Activated CD8-positive, alpha-beta T cell treated with anti-CD3 and anti-CD28 coated beads for 36 hours (primary cell): ENCODE results near the gene CEP164. TPM values are rescaled to one million over a fixed set of nuclear protein-coding genes. Genes with fewer than 3 reads are reported as not detected.

Experiments used
- ATAC-seq: fragments of 200-7000 bp; cut with Tn5 transposase; one replicate; pipeline ENCODE4 v1.10.0; 2021; ENCODE audit warnings: mild to moderate bottlenecking, moderate library complexity
- CTCF ChIA-PET: fragments of 350-600 bp; sonication (Branson Sonifier 250); formaldehyde crosslinking; loops from one replicate; lab custom pipeline; 2021; ENCODE audit warnings: antibody characterized with exemption; lab: Charles Lee
- POLR2A ChIA-PET: fragments of 350-600 bp; sonication (Branson Sonifier 250); formaldehyde crosslinking; loops from one replicate; lab custom pipeline; 2021; ENCODE audit warnings: antibody characterized with exemption; lab: Charles Lee
- DNase-seq: peaks from one replicate; pipeline ENCODE4 v3.0.0-alpha.2; 2020
- H3K27ac Mint-ChIP-seq: one replicate; pipeline ENCODE4 v1.8.0; 2021; ENCODE audit warnings: mild to moderate bottlenecking, mixed read lengths
- H3K27me3 Mint-ChIP-seq: one replicate; pipeline ENCODE4 v1.8.0; 2021; ENCODE audit warnings: mixed read lengths
- H3K36me3 Mint-ChIP-seq: one replicate; pipeline ENCODE4 v1.8.0; 2021; ENCODE audit warnings: low read depth, mixed read lengths
- H3K4me1 Mint-ChIP-seq: one replicate; pipeline ENCODE4 v1.8.0; 2021; ENCODE audit warnings: low read depth, mixed read lengths
- H3K4me3 Mint-ChIP-seq: one replicate; pipeline ENCODE4 v1.8.0; 2021; ENCODE audit warnings: mild to moderate bottlenecking, moderate library complexity, mixed read lengths
- H3K9me3 Mint-ChIP-seq: one replicate; pipeline ENCODE4 v1.8.0; 2021; ENCODE audit warnings: mixed read lengths
- intact Hi-C: fragments of 100-400 bp; cut with micrococcal nuclease; formaldehyde crosslinking; loops from one replicate; pipeline ENCODE4 v1.10.0; 2022
- total RNA-seq, 2 experiments: library from RNA; stranded (reverse); gene quantifications; one replicate each; pipeline ENCODE4 v1.2.3, GENCODE V29; 2021
- TF ChIP-seq, protein P1 (sequence below): fragments of 200-600 bp; IDR thresholded peaks from one replicate; pipeline ENCODE4 v1.8.0; 2022; ENCODE audit warnings: antibody characterized with exemption, mild to moderate bottlenecking

CEP164 gene
- total RNA-seq, 2 experiments from 2014 or later, result 24.0 to 25.5 TPM

DNA sequence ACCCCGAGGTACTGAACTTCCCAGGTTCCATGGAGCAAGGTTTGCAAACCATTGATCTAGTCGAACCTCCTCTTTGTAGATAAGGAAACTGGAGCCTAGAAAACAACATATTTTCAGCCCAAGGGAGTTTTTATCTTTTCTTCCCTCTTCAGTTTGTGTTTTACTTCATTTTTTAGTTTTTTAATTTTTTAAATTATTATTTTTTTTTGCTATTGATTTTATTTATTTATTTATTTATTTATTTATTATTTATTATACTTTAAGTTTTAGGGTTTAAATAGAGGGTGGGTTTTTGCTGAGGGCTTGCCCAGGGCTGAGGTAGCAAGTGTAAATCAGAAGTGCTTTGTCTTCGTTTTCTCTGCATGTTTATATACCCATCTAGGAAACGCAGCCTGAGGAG is 26.9 kb downstream of the CEP164 start:
- intact Hi-C loops, result no loop called here
- Mint-ChIP-seq H3K4me3 (no peak overlapping the region), H3K4me1 (no peaks in the 10 kb centered on the region), H3K36me3 (peaks cover 19% of the 10 kb centered on the region), H3K27me3 (no peaks in the 10 kb centered on the region), H3K27ac (no peak overlapping the region), H3K9me3 (no peaks in the 10 kb centered on the region)
- POLR2A ChIA-PET, result no interaction called here
- ATAC-seq, result no peak
- DNase-seq, result no peak
- CTCF ChIA-PET, result interaction anchor here (1.4 kb wide), 1 partner anchor 12 kb away, joined by 4 read pairs; no protein-coding TSS in a partner anchor
- TF ChIP-seq, protein P1, sequence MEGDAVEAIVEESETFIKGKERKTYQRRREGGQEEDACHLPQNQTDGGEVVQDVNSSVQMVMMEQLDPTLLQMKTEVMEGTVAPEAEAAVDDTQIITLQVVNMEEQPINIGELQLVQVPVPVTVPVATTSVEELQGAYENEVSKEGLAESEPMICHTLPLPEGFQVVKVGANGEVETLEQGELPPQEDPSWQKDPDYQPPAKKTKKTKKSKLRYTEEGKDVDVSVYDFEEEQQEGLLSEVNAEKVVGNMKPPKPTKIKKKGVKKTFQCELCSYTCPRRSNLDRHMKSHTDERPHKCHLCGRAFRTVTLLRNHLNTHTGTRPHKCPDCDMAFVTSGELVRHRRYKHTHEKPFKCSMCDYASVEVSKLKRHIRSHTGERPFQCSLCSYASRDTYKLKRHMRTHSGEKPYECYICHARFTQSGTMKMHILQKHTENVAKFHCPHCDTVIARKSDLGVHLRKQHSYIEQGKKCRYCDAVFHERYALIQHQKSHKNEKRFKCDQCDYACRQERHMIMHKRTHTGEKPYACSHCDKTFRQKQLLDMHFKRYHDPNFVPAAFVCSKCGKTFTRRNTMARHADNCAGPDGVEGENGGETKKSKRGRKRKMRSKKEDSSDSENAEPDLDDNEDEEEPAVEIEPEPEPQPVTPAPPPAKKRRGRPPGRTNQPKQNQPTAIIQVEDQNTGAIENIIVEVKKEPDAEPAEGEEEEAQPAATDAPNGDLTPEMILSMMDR, result no peak

DNA sequence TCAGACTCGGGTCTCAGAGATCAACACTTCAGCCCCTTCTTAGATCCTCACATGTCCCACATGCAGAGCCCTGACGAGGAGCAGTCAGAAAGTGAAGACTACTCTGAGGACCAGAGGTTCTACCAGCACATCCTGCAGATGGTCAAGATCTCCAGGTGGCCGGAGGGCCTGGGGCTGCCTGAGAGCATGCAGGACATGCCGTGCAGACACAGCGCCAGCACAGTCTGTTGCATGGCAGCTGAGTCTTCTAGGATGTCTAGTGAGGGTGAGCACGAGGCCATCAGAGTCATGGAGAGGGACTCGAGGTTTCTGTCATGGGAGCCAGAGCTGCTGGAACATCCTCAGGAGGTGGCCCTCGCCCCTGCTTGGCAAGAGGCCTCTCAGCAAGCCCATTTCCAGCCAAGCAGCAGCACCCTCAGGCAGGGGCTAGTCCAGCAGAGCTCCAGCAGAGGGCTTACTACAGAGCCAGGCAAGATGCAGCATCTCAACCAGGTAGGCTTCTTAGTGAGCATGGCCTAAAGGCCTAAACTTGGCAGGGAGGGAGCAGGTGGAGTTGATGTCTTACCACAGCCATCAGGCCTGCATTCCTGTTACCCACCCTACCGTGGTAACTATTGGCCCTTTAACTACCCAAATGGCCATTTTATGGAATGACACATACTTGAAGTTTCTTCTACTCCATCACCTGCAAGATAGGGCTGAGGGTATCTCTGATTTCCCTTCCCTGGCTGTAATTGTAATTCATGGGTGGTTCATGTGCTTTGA is 28.7 kb downstream of the CEP164 start:
- DNase-seq, result no peak
- no peaks in the 10 kb centered on the region for H3K9me3 Mint-ChIP-seq
- TF ChIP-seq, protein P1, result no peak
- H3K4me3 Mint-ChIP-seq, result no peak overlapping the region
- H3K27me3 Mint-ChIP-seq, result no peaks in the 10 kb centered on the region
- H3K4me1 Mint-ChIP-seq, result no peaks in the 10 kb centered on the region
- peaks cover 22% of the 10 kb centered on the region for H3K36me3 Mint-ChIP-seq
- H3K27ac Mint-ChIP-seq, result no peak overlapping the region
- ChIA-PET CTCF (interaction anchor here (0.9 to 1.4 kb wide), 3 partner anchors 14 to 130 kb away, joined by 3 to 4 read pairs (median 4); partner anchors contain the start of gene PCSK7), POLR2A (interaction anchor here (1.0 to 1.1 kb wide), 2 partner anchors 10 to 15 kb away, joined by 3 read pairs; no protein-coding TSS in a partner anchor)
- ATAC-seq, result no peak
- intact Hi-C loops, result no loop called here

DNA sequence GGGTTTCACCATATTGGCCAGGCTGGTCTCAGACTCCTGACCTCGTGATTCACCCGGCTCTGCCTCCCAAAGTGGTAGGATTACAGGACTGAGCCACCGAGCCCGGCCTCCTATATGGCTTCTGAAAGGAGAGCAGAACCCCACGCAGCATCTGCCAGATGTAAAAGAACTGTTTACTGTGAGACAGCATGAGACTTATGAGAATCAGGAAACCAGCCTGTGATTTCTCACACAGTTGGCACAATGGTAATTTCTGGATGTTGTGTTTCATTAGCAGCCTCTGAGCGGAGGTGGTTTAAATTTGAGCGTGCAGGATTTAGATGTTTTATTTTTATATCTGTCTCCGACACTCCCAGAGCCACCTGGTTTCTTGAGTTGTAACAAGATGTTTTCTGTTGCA is 33.8 kb downstream of the CEP164 start:
- TF ChIP-seq, protein P1, result no peak
- Mint-ChIP-seq H3K27me3 (no peaks in the 10 kb centered on the region), H3K4me1 (no peaks in the 10 kb centered on the region), H3K4me3 (no peak overlapping the region), H3K9me3 (no peaks in the 10 kb centered on the region), H3K36me3 (peaks cover 28% of the 10 kb centered on the region), H3K27ac (no peak overlapping the region)
- ATAC-seq (no peak), DNase-seq (no peak)
- ChIA-PET CTCF (no interaction called here), POLR2A (no interaction called here)
- intact Hi-C loops, result no loop called here

DNA sequence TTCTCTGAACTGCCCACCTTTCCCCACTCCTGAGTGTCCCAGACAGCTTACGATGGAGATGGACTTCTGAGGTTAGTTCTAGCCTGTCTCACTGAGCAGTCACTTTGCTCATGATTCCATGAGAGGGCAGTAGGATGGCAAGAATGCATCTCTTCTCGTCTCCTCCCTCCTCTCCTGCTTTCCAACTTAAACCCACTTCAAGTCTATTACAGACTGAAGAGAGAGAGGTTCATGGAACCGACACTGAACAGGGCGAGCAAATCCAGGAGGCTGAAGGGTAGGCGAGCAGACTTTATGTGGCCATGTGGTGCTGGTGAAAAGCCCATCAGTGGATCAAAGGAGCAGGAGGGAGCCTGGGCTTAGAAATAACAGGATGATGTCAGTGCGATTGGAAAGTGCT is 38.6 kb downstream of the CEP164 start:
- CTCF ChIA-PET, result interaction anchor here (2.1 kb wide), 1 partner anchor 60 kb away, joined by 6 read pairs; no protein-coding TSS in a partner anchor

More for the DNA sequence above, 38.6 kb downstream of the CEP164 start:
- ATAC-seq (no peak), DNase-seq (no peak)
- H3K4me3 Mint-ChIP-seq, result no peak overlapping the region
- TF ChIP-seq, protein P1, result no peak
- no peak overlapping the region for H3K27ac Mint-ChIP-seq
- POLR2A ChIA-PET, result interaction anchor here (0.9 kb wide), 1 partner anchor 14 kb away, joined by 3 read pairs; no protein-coding TSS in a partner anchor
- no peaks in the 10 kb centered on the region for H3K4me1 Mint-ChIP-seq
- no peaks in the 10 kb centered on the region for H3K27me3 Mint-ChIP-seq
- H3K9me3 Mint-ChIP-seq, result no peaks in the 10 kb centered on the region
- H3K36me3 Mint-ChIP-seq, result peaks cover 30% of the 10 kb centered on the region
- intact Hi-C loops, result no loop called here
